HG03469 (cell line): ENCODE data around the gene C11orf54.
"Not testable (repeated sequence)": the region's sequence is repeated elsewhere in the genome, so short reads cannot be mapped to it uniquely, and the experiment has no call there.

ENCODE experiments used
- ATAC-seq: cut with Tn5 transposase; IDR thresholded peaks from one replicate; pipeline ENCODE4 v1.9.1; 2021; ENCODE audit warnings: mild to moderate bottlenecking, moderate library complexity, moderate number of reproducible peaks; ENCODE audit not compliant: unreplicated experiment

C11orf54 gene

DNA sequence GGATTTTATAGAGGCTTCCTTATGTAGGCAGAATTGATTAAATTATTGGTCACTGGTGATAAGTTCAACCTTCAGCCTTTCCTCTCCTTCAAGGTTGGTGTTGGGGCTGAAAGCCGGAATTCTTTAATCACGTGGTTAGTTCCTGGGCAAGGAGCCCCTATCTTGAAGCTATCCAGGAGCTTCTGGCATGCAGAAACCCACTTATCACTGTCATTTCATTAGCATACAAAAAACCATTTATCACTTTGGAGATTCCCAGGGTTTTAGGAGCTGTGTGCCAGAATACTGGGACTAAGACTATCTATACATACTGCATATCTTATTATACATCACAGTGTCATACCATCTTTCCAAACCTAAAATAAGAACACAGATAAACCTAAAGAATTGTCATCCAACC is 24.1 kb downstream of the C11orf54 start:
- no peak for ATAC-seq

DNA sequence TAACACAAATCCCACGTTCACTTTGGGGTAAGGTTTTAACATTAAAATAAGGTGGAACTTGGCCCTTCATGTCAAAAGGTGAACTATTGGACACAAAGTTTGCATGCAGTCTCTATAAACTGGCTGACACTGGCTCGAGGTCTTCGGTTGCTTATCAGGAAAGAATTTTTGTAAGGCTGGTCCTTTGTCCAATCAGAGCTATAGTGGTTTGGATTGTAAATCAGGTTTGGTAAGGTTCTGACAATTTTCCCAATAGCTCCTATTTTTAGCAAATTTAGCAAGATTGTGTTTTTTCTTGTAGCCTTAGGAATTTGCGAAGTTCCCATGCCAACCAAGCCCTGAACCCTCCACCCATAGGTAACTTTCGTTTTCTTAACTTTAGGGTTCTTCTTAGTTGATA is 25.0 kb downstream of the C11orf54 start:
- ATAC-seq = no peak

GRCh38 chr11:93767018-93767417 is 25.5 kb downstream of the C11orf54 start:
- ATAC-seq = no peak

DNA sequence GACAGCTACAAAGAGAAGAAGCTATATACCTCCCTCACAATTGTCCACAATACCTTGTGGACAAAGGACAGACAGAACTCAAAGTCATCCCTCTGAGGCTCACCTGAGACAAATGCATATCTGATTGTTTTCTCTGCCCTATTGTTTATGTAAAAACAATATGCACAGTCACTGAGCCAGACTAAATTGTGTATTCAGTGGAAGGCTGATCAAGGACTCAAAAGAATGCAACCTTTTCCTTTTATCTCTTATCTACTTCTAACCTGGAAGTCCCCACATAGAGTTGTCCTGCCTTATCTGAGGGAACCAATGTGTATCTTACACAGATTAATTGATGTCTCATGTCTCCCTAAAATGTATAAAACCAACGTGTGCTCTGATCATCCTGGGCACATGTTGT is 28.7 kb downstream of the C11orf54 start:
- no peak for ATAC-seq

DNA sequence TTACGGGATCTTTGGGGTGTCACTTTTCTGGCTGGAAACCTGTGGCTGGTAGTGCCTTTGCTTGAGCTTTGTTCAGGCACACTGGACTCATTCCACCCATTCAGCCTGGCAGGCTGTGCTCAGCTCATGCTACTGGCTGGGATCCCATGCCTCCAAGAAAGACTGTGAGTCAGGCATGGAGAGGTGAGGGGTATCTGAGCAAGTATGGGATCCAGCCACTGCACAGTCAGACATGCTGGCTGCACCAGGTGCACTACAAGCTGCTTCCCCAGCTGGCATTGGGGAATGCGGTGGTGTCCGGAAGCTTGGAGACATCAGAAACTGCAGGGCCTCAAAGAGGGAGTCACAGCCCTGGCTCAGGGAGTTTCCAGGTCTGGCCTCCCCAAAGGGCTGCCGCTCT is 30.7 kb downstream of the C11orf54 start:
- ATAC-seq = no peak

DNA sequence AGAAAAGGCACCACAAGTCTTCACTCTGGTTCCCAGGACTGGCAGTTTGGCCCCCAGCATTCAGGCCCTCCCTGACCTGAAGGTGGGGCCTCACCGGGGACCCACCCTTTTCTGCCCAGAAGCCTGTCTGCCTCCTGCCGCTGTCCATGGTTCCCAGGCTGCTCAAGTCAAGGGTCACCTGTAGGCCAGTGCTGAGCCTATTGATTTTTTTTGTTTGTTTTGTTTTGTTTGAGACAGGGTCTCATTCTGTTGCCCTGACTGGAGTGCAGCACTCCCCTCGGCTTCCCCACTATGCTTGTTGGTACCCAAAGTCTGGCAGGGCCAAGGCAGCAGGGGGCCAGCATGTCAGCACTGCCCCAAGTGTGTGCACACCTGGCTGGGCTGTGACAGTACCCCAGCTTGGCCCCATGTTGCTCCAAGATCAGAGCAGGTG is 31.6 kb downstream of the C11orf54 start:
- ATAC-seq = no peak

DNA sequence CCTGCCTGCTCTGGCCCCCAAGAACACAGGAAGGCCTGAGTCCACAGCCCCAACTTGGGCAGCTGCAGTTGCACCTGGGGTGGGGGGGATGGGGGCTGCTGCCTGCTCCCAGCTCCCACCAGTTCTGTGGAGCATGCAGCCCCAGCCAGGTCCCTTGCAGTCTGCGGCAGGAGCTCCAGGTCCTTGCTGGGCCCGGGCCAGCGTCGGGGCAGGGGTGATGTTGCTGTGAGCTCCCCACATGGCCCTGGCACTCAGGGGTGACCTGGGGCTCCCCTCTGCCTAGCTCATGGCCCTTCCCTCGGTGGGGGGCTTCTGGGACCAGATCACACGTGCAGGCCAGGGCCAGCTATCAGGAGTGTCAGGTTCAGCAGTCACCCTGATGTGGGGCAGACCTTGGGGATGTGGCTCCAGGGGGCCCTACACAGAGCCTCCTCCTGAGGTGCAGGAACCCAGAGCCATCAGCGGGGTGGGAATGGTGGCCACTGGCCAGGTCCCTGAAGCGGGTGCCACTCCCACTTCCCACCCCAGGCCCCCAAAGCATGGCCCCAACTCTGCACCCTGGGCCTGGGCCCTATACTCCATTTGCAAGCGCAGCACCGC is 32.2 kb downstream of the C11orf54 start:
- no peak for ATAC-seq

DNA sequence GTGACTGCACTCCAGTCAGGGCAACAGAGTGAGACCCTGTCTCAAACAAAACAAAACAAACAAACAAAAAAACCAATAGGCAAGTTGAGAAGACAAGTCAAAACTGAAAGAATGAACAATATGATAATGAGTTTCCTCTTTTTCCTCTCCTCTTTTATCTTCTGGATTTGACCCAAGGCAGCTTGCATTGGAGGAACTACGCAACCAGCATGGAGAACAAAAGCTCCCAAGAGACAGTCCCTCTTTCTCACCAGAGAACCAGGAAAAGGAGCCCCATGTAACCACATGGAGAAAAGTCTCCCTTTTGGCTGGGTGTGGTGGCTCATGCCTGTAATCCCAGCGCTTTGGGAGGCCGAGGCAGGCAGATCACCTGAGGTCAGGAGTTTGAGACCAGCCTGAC is 33.1 kb downstream of the C11orf54 start:
- not testable (repeated sequence) for ATAC-seq

DNA sequence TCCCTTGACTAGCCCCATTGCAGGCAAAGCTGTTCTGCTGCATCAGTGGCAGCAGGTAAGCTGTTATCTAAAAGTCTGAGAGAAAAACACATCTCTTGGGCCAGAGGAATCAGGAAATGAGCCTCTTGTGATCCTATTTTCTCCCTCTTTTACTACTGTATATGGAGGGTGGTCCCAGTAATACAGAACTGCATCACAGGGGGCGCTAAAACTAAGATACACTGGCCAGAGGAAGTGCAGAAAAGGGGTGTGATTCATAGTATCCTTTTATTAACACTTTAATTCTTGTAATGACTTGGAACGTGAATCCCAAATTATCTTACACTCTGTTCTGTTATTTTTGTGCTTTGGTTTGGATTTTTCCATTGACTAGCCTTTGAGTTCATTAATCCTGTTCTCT is 33.8 kb downstream of the C11orf54 start:
- no peak for ATAC-seq

DNA sequence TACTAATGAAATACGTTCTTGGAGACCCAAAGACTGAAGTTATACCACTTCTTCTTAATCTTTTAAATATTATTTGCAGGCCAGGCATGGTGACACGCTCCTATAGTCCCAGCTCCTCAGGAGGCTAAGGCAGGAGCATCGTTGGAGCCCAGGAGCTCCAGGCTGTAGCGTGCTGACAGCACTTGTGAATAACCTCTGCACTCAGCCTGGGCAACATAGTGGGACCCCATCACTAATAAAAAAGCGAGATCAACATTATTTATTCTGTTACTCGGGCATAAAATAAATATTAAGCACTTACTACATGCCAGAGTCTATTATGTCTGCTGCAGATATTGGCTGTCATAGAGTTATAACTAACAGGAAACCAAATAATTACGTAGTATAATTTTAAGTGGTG is 41.9 kb downstream of the C11orf54 start:
- no peak for ATAC-seq

- peak; percentile 23 for ATAC-seq
Observed at GRCh38 chr11:93783765-93784144, 42.3 kb downstream of the C11orf54 start.

- ATAC-seq = peak; percentile 91
Observed at GRCh38 chr11:93784145-93784934, 42.9 kb downstream of the C11orf54 start, which contains the start of gene MED17. Gene MED17 (plus strand): TSS chr11:93784282. CDS start chr11:93784514, 232 bp downstream.

DNA sequence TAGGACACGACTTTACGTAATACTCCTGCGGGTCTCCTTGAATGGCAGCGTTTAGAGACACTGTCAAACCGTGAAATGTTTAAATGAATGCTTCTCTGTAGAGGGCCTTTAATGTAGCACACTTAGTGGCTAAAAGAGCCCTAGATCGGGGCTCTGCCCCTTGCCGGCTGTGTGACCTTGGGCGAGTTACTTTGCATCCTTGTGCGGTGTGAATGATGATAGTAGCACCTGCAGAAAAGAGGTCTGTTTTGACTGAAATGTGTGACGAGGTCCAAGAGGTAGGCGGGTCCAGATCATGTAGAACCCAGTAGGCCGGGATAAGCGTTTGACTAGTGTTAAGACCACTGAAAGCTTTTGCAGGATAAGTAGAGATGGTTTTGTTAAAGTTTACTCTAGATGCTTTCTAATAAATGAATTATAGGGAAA is 43.5 kb downstream of the C11orf54 start:
- peak; percentile 23 for ATAC-seq

- no peak for ATAC-seq
Observed at GRCh38 chr11:93791493-93791892, 50.0 kb downstream of the C11orf54 start.

DNA sequence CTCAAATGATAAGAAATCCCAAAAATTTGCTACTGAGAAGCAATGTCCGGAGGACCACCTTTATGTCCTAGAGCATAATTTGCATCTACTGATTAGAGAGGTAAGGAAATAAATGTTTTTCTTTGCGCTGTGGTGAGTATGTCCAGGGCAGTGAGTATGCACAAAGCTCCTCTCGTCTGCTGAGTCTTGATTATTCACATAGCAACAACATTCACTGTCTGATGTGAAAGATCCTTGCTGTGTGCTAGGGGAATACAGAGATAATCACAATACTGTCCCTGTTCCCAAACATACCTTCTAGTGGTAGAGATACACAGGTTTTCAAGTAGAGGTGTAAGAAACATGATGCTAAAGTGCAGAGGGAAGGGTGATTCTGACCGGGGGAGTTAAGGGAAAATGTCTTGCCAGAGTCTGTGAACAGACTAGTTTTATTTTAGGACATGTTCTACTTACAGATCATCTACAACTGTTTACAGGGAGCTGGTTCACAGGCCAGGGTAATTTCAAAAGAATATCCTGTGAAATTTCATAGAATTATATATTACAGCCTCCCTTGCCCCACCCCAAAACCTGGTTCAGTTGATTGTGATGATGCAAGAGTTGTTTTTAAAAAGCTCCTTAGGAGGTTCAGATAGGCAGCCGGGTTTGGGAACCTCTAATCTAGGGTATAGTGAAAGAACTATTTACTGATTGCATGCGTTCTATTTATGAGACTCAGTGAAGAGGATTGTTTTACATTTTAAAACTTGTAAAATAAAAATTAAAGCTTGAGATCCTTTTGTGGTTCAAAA is 55.2 kb downstream of the C11orf54 start:
- no peak for ATAC-seq

DNA sequence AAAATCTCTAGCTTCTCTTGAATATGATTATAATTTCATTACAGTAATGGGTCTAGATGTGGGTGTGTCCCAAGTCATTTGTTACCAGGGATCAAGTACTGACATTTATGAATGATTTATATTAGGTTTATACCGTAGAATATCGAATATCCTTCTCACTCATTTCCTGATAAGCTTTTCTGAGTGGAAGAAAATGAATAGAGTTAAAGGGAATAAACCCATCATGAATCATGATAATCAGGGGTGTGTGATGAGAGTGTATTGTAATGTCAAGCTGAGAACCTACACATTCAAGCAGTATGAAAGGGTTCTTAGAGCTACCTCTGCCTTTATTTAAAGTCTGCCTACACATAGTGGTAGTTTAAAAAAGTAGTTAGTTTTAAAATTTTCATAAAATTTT is 59.9 kb downstream of the C11orf54 start:
- ATAC-seq = no peak

DNA sequence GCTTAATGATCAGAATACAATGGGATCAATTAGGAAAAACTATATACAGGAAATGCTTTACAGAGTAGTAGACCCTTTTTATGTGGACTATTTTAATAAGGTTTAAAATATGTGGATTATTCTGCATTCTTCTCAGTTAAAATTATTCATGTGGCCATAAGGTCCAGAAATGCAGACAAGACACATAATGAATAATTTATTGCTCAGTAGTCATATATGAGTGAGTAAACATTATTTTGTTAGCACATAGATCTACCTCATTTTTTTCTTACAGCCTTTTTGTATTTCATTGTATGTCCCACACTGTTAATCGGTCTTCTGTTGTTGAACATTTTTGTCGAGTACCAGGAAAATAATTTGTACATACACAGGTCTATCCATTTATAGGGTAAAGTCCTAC is 63.4 kb downstream of the C11orf54 start:
- ATAC-seq = no peak

- no peak for ATAC-seq
Observed at GRCh38 chr11:93807980-93808379, 66.5 kb downstream of the C11orf54 start.

DNA sequence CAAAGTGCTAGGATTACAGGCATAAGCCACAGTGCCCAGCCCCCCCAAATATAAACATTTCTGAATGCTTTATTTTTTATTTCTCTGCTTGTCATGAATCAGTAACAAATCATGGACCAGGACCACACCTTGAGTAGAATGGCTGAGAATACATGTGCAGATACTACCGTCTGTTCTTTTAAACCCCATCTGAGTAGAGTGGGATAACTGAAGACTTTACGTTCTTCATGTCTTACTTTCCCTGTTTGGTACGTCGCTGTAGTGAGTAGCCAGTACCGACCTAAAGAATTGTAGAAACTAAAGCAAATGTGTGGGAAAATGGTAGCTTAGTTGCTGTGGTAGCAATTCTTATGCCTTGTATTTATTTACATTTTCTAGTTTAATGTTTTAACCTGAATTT is 72.5 kb downstream of the C11orf54 start:
- ATAC-seq = no peak
